CD4-positive, alpha-beta T cell treated with Interleukin-4 for 1 hour (primary cell): ENCODE measurements around the gene SHISA3.
"Not testable (repeated sequence)": the region's sequence is repeated elsewhere in the genome, so short reads cannot be mapped to it uniquely, and the experiment has no call there.

Experiments used
- DNase-seq, 2 donors: peaks; one replicate each; pipeline ENCODE4 v3.0.0-alpha.2; 2020 to 2022

Gene SHISA3

DNA sequence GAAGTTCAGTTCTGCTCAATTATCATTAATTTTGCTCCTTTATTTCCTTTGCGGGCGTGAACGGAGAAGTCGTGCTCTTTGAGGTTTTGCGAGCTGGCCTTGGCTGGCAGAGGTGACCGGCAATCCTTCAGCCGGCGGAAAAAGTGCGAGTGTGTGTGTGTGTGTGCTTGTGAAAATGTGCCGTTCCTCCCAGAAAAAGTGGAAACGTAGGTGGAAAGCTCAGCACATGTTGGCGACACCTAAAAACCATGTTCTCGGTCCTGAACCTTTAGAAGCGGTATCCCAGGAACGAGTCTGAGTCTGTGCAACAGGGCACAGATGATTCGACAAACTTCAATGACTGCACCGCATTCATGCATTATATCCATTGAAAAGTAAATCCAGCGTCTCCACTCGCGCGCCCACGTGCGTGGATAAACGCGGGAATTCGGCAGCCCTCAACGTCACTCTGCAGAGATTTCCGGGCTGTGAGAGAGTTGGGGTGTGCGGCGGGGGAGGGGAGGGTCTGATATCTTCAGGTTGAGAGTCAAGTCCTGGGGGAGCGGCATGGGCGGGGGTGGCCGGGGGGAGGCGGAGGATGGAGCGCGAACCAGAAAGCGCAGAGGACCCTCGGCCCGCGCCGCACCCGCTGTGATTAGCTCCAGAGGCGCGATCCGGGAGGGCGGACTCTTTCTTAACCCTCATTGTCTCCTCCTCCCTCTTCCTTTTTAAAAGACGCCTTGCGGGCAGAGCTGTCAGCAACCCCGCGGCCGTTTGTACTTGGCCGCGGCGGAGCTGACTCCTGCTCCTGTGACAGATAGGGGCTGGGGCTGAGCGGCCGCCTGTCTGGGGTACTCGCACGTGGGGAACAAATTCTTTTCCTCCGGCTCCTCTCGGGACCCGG is at the start of gene SHISA3:
Gene SHISA3, plus strand, starts transcription at position 737 of the 883 bp plus-strand sequence. CDS start 569 bp downstream, outside the sequence.
- no peak for DNase-seq

DNA sequence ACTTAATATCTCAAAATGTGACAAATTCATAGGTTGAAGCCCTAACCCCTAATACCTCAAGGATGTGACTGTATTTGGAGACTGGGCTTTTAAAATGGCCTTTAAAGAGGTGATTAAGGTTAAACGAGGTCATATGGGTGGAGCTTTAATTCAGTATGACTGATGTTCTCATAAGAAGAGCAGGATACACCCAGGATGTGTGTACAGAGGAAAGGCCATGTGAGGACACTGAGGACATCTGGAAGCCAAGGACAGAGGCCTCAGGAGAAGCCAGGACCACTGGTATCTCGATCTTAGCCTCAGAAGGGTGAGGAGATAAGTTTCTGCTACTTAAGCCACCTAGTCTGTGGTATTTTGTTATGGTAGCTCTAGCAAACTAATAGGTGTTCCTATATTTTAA is 49.0 kb upstream of the SHISA3 start:
- DNase-seq, result no peak

- DNase-seq, result no peak
Measured at GRCh38 chr4:42348692-42349091, 48.6 kb upstream of the SHISA3 start.

GRCh38 chr4:42350611-42351182 is 46.6 kb upstream of the SHISA3 start:
- no peak for DNase-seq

GRCh38 chr4:42352049-42352448 is 45.2 kb upstream of the SHISA3 start:
- DNase-seq, result no peak

DNA sequence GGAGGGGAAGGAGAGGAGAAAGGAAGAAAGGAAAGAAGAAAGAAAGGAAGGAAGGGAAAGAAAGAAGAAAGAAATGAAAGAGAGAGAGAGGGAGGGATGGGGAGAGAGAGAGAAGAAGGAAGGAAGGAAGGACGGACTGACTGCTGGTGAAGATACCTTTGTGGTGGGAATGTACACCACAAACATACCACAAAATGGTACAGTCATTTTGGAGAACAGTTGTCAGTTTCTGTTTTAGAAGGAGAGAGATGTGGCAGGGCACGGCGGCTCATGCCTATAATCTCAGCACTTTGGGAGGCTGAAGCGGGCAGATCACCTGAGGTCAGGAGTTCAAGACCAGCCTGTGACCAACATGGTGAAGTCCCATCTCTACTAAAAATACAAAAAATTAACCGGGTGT is 40.0 kb upstream of the SHISA3 start:
- no peak for DNase-seq

DNA sequence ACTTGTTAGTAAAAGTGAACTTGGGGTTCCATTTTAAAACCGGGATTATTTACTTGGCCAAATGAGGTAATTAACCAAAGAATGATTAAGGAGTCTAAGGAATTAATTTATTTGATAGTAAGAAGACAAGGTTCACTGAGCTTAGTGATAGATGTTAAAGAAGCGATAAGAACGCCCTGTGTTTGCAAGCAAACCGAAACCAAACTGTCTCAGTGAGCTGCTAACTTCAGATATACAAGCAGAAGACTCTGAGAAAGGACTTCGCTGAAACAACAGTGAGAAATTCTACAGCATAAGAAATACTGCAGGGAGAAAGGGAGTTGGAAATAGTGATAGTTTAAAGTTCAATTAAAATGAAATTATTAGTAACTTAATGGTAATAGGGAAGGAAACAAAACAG is 37.6 kb upstream of the SHISA3 start:
- DNase-seq, result no peak

GRCh38 chr4:42360256-42360669 is 37.0 kb upstream of the SHISA3 start:
- DNase-seq, result no peak

DNA sequence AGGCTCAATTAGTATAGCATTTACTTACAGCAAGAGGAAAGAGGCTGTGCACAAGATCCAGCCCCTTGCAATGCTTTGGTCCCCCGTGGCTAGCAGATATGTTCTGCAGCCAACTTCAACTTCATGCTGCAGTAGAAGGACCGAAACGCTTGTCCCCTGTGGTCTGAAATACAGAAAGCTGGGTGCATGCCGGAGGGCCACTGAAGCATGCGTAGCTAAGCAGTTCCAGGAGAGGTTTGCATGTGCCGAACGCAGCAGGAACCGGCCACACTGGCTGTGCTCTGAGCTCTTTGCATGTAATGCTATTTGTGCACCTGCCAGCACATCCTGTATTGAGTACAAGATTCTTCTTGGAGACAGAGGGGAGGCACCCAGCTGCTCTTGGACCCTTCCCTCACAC is 35.8 kb upstream of the SHISA3 start:
- DNase-seq, result no peak

DNA sequence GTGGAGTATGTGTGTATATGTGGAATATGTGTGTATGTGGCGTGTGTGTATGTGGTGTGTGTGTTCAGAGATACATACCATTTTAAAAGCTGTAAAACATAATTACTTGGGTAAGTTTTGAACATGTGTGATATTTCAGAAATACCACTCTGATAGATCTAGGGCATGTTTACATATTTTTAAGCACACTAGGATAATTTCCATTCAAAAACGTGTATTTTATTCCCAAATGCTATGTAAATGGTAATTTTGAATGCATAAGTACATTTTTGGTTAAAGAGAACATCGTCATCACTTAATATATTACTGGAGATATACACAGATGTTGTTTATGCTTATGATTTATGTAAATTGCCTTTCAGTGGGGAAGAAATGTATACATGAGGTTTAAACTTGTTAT is 34.7 kb upstream of the SHISA3 start:
- no peak for DNase-seq

- no peak for DNase-seq
Measured at GRCh38 chr4:42363614-42364013, 33.7 kb upstream of the SHISA3 start.

GRCh38 chr4:42364266-42365053 is 32.8 kb upstream of the SHISA3 start:
- DNase-seq, result no peak

GRCh38 chr4:42366959-42367358 is 30.3 kb upstream of the SHISA3 start:
- DNase-seq, result no peak

GRCh38 chr4:42369489-42369888 is 27.8 kb upstream of the SHISA3 start:
- DNase-seq, result no peak

GRCh38 chr4:42371305-42372252 is 25.7 kb upstream of the SHISA3 start:
- no peak for DNase-seq

DNA sequence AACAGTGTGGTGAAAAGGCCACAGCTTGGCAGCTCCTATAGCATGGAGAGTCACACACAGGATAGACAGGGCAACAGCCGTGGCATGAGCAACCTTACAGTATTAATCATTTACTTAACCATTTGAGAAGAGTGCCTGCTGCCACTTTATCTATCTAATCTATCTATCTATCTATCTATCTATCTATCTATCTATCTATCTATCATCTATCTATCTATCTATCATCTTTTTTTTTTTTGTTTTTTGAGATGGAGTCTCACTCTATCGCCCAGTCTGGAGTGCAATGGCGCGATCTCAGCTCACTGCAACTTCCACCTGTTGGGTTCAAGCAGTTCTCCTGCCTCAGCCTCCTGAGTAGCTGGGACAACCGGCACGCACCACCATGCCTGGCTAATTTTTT is 25.0 kb upstream of the SHISA3 start:
- DNase-seq, result not testable (repeated sequence)

GRCh38 chr4:42377497-42377896 is 19.8 kb upstream of the SHISA3 start:
- no peak for DNase-seq

GRCh38 chr4:42381666-42382065 is 15.6 kb upstream of the SHISA3 start:
- DNase-seq, result no peak

DNA sequence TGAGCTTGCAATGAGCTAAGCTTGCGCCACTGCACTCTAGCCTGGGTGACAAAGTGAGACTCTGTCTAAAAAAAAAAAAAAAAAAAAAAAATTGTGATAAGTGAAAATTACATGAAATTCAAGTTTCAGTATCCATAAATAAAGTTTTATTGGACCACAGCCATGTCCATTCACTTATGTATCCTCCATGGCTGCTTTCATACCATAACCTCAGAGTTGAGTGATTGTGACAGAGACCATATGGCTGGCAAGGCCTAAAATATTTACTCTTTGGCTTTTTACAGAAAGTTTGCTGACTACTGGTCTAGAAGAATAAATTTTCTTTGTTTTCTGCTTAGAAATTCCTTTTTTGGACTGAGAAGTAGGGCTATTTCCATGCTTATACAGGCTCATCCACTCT is 11.8 kb upstream of the SHISA3 start:
- DNase-seq, result no peak

DNA sequence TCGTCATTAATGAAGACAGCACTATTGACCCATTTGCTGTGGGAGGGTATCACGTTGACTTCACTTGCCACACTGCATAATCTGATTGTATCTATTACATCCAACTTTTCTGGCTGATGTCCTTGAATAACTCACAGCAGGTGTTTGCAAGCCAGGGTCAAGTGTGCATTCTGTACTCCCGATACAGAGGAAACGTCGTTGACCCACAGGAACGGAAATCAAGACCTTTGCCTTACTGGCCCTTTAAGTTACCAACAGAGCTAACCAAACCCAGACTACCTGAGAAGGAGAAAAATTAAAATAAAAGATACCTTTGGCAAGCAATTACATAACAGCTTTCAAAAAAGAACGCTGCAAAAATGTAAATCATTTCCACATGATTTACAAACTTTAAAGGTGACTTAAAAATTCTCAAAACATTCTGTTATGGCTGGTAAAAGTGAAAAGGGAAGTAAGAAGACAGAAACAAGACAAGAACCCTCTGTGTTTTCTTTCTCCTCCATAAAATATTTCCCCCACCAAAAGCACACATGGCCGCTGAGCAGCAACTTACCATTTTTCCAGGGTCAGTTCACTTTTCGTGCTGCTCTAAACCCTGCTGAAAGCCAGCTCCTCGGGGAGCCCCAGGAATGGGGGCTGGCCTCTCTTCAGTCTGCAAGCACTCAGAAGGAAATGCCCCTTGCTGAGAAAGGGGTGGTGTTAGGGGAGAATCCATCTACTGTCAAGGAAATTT is 6.5 kb upstream of the SHISA3 start:
- DNase-seq, result no peak

GRCh38 chr4:42391355-42391664 is 6.0 kb upstream of the SHISA3 start:
- DNase-seq, result no peak

- DNase-seq, result no peak
Measured at GRCh38 chr4:42391981-42392380, 5.3 kb upstream of the SHISA3 start.
